ENCODE results near the gene BTAF1. TPM values are rescaled to one million over a fixed set of nuclear protein-coding genes. Genes with fewer than 3 reads are reported as not detected.

Gene BTAF1
- total RNA-seq, 1 experiment from 2014 or later, result 42.5 TPM

GRCh38 chr10:92011560-92012214 lies 88.1 kb downstream of the BTAF1 start (continued):
- TF ChIP-seq ZBTB33 (IDR thresholded peaks at IDR 0.05; ENCODE audit: extremely low read depth, insufficient replicate concordance, low read length), result no peak
- TF ChIP-seq POLR2A (IDR thresholded peaks at IDR 0.05; ENCODE audit: borderline replicate concordance, extremely low read depth, insufficient read depth, insufficient read length), result no peak

- Histone ChIP-seq H3K27ac (ENCODE audit: low read depth, low read length) (no peak overlapping the region), H3K36me3 (ENCODE audit: control insufficient read depth in 1 of 2, insufficient read depth in 2 of 2, low read length in 2 of 2) (peaks cover 26 to 32% of the 10 kb centered on the region in 2 experiments; a peak in 3 of 4 replicates), H3K4me2 (ENCODE audit: low read length) (no peak overlapping the region), H3K27me3 (ENCODE audit: insufficient read depth, low read length) (no peaks in the 10 kb centered on the region), H4K20me1 (ENCODE audit: insufficient read depth) (no peaks in the 10 kb centered on the region; the same call in 1 of the 2 replicates), H3K9me3 (ENCODE audit: control insufficient read depth in 1 of 2, insufficient read depth in 1 of 2, low read depth in 1 of 2, low read length in 2 of 2) (no peaks in the 10 kb centered on the region), H3K79me2 (ENCODE audit: insufficient read depth, low read length) (no peaks in the 10 kb centered on the region), H3K9me2 (ENCODE audit: insufficient read depth) (no peaks in the 10 kb centered on the region), H3K4me1 (ENCODE audit: control insufficient read depth in 1 of 2, insufficient read depth in 2 of 2, low read length in 2 of 2) (peaks cover 11 to 23% of the 10 kb centered on the region in 2 experiments), H3K9ac (ENCODE audit: low read length) (no peak overlapping the region), H3K4me3 (replicated peaks in 1 of 2; ENCODE audit: low read depth in 1 of 2, low read length in 2 of 2) (no peak overlapping the region), H2AFZ (ENCODE audit: low read depth, low read length, poor library complexity, severe bottlenecking) (no peak overlapping the region)
- ATAC-seq, result no peak
- intact Hi-C loops (cut with micrococcal nuclease), result no loop called here
- ChIA-PET RAD21 (ENCODE audit: low non-redundant PET in 1 of 2, low total read pairs in 2 of 2, uncharacterized antibody in 2 of 2, unreplicated experiment in 2 of 2) (no interaction called here), CTCF (no interaction called here), POLR2A (no interaction called here)
- TF ChIP-seq TCF7L2 (IDR thresholded peaks at IDR 0.05; ENCODE audit: borderline replicate concordance, extremely low read depth, insufficient read depth, insufficient read length) (no peak), EZH2phosphoT487 (IDR thresholded peaks at IDR 0.05; ENCODE audit: borderline replicate concordance) (no peak), SP1 (IDR thresholded peaks at IDR 0.05; ENCODE audit: low read depth) (no peak), MAX (IDR thresholded peaks at IDR 0.05) (no peak), FOSL1 (IDR thresholded peaks at IDR 0.05; ENCODE audit: low read depth) (no peak), JUND (IDR thresholded peaks at IDR 0.05) (no peak), YY1 (IDR thresholded peaks at IDR 0.05; ENCODE audit: extremely low read depth, insufficient replicate concordance, low read depth, low read length) (no peak), CBX3 (IDR thresholded peaks at IDR 0.05; ENCODE audit: low read depth) (no peak), SIN3A (IDR thresholded peaks at IDR 0.05; ENCODE audit: low read depth) (no peak), CTCF (IDR thresholded peaks at IDR 0.05 in 2 of 3, conservative IDR thresholded peaks at IDR 0.05 in 1 of 3; ENCODE audit: borderline replicate concordance in 1 of 3, insufficient read depth in 1 of 3, low read depth in 2 of 3, low read length in 2 of 3) (no peak), EGR1 (IDR thresholded peaks at IDR 0.05; ENCODE audit: low read depth) (no peak), ZNF274 (IDR thresholded peaks at IDR 0.05; ENCODE audit: low read depth, low read length) (no peak), ZFX (IDR thresholded peaks at IDR 0.05) (no peak), RAD21 (IDR thresholded peaks at IDR 0.05; ENCODE audit: low read depth) (no peak), ZBTB33 (IDR thresholded peaks at IDR 0.05; ENCODE audit: extremely low read depth, insufficient replicate concordance, low read length) (no peak), ATF3 (IDR thresholded peaks at IDR 0.05) (no peak)
- no peak for DNase-seq (ENCODE audit: low read depth, low spot score)
- BruUV-seq (replicated peaks), result no TSS peak
Observed at GRCh38 chr10:92014620-92015019, 91.0 kb downstream of the BTAF1 start.
